HepG2 (cell line): ENCODE data around the gene SYTL3. TPM values are rescaled to one million over a fixed set of nuclear protein-coding genes. Genes with fewer than 3 reads are reported as not detected.
A peak's percentile ranks its signal among the peaks of the same experiment; 100 is the strongest.

Experiments used
- ATAC-seq: fragments of 200-7000 bp; cut with Tn5 transposase; 3 replicates; pipeline ENCODE4 v1.9.1; 2020; ENCODE audit warnings: mild to moderate bottlenecking, moderate library complexity
- BruUV-seq: library from RNA; stranded (reverse); fragments of 400-500 nt; replicated peaks from 2 replicates; lab custom pipeline; 2021; lab: Mats Ljungman, UMichigan
- CTCF ChIA-PET: fragments of 300-600 bp; formaldehyde crosslinking; extraction: SDS; loops from one replicate; lab custom pipeline; 2021; ENCODE audit warnings: low total read pairs, inconsistent platforms, low intra/inter-chr PET ratio; lab: Yijun Ruan, JAX
- POLR2A ChIA-PET: fragments of 350-600 bp; sonication (Branson Sonifier 250); formaldehyde crosslinking; loops from one replicate; lab custom pipeline; 2020; ENCODE audit warnings: antibody characterized with exemption, inconsistent platforms; lab: Yijun Ruan, JAX
- DNase-seq: peaks from one replicate; pipeline ENCODE4 v3.0.0-alpha.2; 2015; ENCODE audit warnings: low spot score
- FAIRE-seq: peaks from 3 replicates; lab custom pipeline; 2011; peaks lifted over from hg19 to GRCh38; lab: Jason Lieb, UNC
- H2AFZ ChIP-seq: one replicate; pipeline ENCODE4 v1.6.1; 2011; ENCODE audit warnings: low read length, inconsistent platforms
- H3K27ac ChIP-seq: fragments of 300-600 bp; 3 replicates; pipeline ENCODE4 v1.8.0; 2011; ENCODE audit warnings: mixed run types, mild to moderate bottlenecking, mixed read lengths, low read length, inconsistent platforms; ENCODE audit not compliant: insufficient read depth; ENCODE audit errors: extremely low read length
- H3K27me3 ChIP-seq, 2 experiments: fragments of 200-600 bp in 1 of 2; 2 replicates in 1 of 2; 3 replicates in 1 of 2; pipeline versions ENCODE4 v1.6.0 to v1.8.0; 2011; ENCODE audit warnings: low read length in 2 of 2, mild to moderate bottlenecking in 2 of 2, moderate library complexity in 2 of 2, inconsistent platforms in 1 of 2; ENCODE audit not compliant: insufficient read depth in 2 of 2, control insufficient read depth in 1 of 2
- H3K36me3 ChIP-seq, 2 experiments: fragments of 200-600 bp in 1 of 2; replicated peaks in 1 of 2; 2 replicates in 1 of 2; 3 replicates in 1 of 2; pipeline versions ENCODE4 v1.5.1 to v1.8.0; 2011; ENCODE audit warnings: low read length in 2 of 2, inconsistent platforms in 1 of 2; ENCODE audit not compliant: insufficient read depth in 2 of 2, control insufficient read depth in 1 of 2
- H3K4me1 ChIP-seq: 2 replicates; pipeline ENCODE4 v1.5.1; 2012; ENCODE audit warnings: low read length, inconsistent platforms; ENCODE audit not compliant: insufficient read depth
- H3K4me2 ChIP-seq: 2 replicates; pipeline ENCODE4 v1.6.0; 2011; ENCODE audit warnings: low read depth, low read length, inconsistent platforms
- H3K4me3 ChIP-seq, 3 experiments: fragments of 200-600 bp in 1 of 3; sonication (generic), shearing (Covaris generic) in 1 of 3; replicated peaks in 1 of 3; 2 replicates each; pipeline ENCODE4 v1.5.1; 2011 to 2016; ENCODE audit warnings: low read length in 3 of 3, inconsistent platforms in 2 of 3, low read depth in 2 of 3, mild to moderate bottlenecking in 2 of 3, control low read depth in 1 of 3, mixed read lengths in 1 of 3; ENCODE audit not compliant: insufficient read depth in 1 of 3
- H3K79me2 ChIP-seq: one replicate; pipeline ENCODE4 v1.6.1; 2011; ENCODE audit warnings: low read length, inconsistent platforms; ENCODE audit not compliant: insufficient read depth
- H3K9ac ChIP-seq: 2 replicates; pipeline ENCODE4 v1.6.0; 2011; ENCODE audit warnings: mild to moderate bottlenecking, low read depth, low read length, inconsistent platforms; ENCODE audit not compliant: insufficient read depth
- H3K9me3 ChIP-seq: 2 replicates; pipeline ENCODE4 v1.5.1; 2012; ENCODE audit warnings: mild to moderate bottlenecking, low read length
- H4K20me1 ChIP-seq: 2 replicates; pipeline ENCODE4 v1.6.0; 2011; ENCODE audit warnings: inconsistent platforms, mild to moderate bottlenecking, low read length, moderate library complexity; ENCODE audit not compliant: insufficient read depth
- ELF3 ChIP-seq: IDR thresholded peaks from 2 replicates; pipeline ENCODE4 v1.6.1; 2016; ENCODE audit warnings: missing genetic modification reagents, missing compliant biosample characterization
- KDM1A ChIP-seq: IDR thresholded peaks from 2 replicates; pipeline ENCODE4 v1.6.1; 2016; ENCODE audit warnings: missing compliant biosample characterization
- NR2F6 ChIP-seq, 2 experiments: IDR thresholded peaks; 2 replicates each; pipeline ENCODE4 v1.6.1; 2016; ENCODE audit warnings: antibody characterized with exemption in 1 of 2, mild to moderate bottlenecking in 1 of 2
- SAP130 ChIP-seq: IDR thresholded peaks from 2 replicates; pipeline ENCODE4 v1.6.1; 2016; ENCODE audit warnings: low read depth
- SMC3 ChIP-seq: IDR thresholded peaks from 2 replicates; pipeline ENCODE4 v1.6.1; 2011; ENCODE audit warnings: low read length, improper control_type of control experiment
- ZNF768 ChIP-seq: sonication (generic); formaldehyde crosslinking; IDR thresholded peaks from 2 replicates; pipeline ENCODE4 v1.4.0; 2020; ENCODE audit warnings: missing genetic modification reagents
- WGBS: methylation state at CpG from one replicate; pipeline ENCODE4 v1.1.6; 2017; ENCODE audit warnings: low lambda C conversion rate; 5-methylcytosine and 5-hydroxymethylcytosine counted together
- in situ Hi-C: cut with HindIII; loops from 2 replicates; pipeline ENCODE4 v1.10.0; 2017; ENCODE audit warnings: low pct_unique_long_range_greater_than_20kb; ENCODE audit not compliant: extremely low pct_ligation_motif_present
- intact Hi-C: fragments of 100-400 bp; cut with micrococcal nuclease; formaldehyde crosslinking; loops from one replicate; pipeline ENCODE4 v1.10.0; 2022; ENCODE audit not compliant: unreplicated experiment
- polyA plus RNA-seq, 8 experiments: library from polyadenylated mRNA; depleted of rRNA in 3 of 8; stranded (reverse) in 7 of 8; unstranded in 1 of 8; fragments of >200 nt; fragmentation: Illumina TruSeq in 4 of 8; extraction: Trizol in 4 of 8; gene quantifications; 2 replicates each; pipeline versions ENCODE4 v1.2.1 to v1.2.3, GENCODE V29; 2011 to 2016; ENCODE audit warnings: low read depth in 4 of 8, missing spikeins in 1 of 8, mixed read lengths in 1 of 8; ENCODE audit not compliant: insufficient read depth in 1 of 8
- total RNA-seq, 5 experiments: library from RNA; depleted of rRNA; stranded (reverse); fragments of >200 nt; fragmentation: Illumina TruSeq; extraction: Trizol; gene quantifications; 2 replicates each; pipeline ENCODE4 v1.2.3, GENCODE V29; 2016; ENCODE audit warnings: low read depth in 1 of 5
- TF ChIP-seq, protein P1 (sequence below): IDR thresholded peaks from 2 replicates; pipeline ENCODE4 v1.6.1; 2012; ENCODE audit warnings: inconsistent platforms
- TF ChIP-seq, protein P2 (sequence below): sonication (generic); formaldehyde crosslinking; IDR thresholded peaks from 2 replicates; pipeline ENCODE4 v1.5.0; 2020; ENCODE audit warnings: mild to moderate bottlenecking, missing genetic modification reagents, moderate library complexity

The SYTL3 gene
- total and polyA plus RNA-seq, 2 of the 13 experiments (the other 11 are each of a cell fraction or from before 2014, with no cell fraction given) = 0.11 to 0.28 TPM

DNA sequence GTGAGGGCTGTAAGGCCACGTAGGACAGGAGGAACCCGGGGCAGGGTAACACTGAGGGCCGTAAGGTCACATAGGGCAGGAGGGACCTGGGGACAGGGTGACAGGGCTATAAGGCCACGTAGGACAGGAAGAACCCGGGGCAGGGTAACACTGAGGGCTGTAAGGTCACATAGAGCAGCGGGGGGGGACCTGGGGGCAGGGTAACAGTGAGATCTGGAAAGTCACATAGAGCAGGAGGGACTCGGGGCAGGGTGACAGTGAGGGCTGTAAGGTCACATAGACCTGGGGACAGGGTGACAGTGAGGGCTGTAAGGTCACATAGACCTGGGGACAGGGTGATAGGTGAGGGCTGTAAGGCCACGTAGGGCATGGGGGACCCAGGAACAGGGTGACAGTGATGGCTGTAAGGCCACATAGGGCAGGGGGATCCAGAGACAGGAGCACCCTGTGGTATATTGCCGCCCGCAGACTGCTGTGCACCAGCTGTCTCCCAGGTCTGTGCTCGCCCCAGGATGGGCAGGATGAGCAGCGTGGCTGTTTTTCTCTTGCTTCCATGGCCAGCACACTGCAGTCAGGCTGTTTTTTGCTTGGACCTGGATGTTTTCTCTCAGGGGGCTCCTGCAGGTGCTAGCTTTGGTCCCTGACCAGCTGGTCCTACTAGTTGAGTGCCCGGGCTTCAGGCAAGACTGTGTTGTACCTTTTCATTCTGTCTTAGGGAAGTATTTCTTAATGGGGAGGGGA lies 55.7 kb downstream of the SYTL3 start:
- no peaks in the 10 kb centered on the region for H3K9me3 ChIP-seq
- H3K4me3 ChIP-seq = peak overlapping the region in 1 of 3 experiments; percentile 77; a peak in 2 of 6 replicates
- no peaks in the 10 kb centered on the region for H3K36me3 ChIP-seq
- H3K79me2 ChIP-seq = no peaks in the 10 kb centered on the region
- peaks cover 26% of the 10 kb centered on the region for H3K4me1 ChIP-seq
- FAIRE-seq = no peak
- peak; percentile 35; the same call in 1 of the 2 replicates for TF ChIP-seq ZNF768 (CRISPR knock-in tag)
- TF ChIP-seq, protein P1, sequence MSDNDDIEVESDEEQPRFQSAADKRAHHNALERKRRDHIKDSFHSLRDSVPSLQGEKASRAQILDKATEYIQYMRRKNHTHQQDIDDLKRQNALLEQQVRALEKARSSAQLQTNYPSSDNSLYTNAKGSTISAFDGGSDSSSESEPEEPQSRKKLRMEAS = no peak
- TF ChIP-seq, all 625 proteins: peak for 1
- ATAC-seq = peak; percentile 39
- 27% methylated on average over 13 of the region's 13 CpGs for WGBS
- CTCF ChIA-PET = interaction anchor here (1.0 to 1.2 kb wide), 3 partner anchors 14 to 491 kb away, joined by 3 to 5 read pairs (median 3); no protein-coding TSS in a partner anchor
- POLR2A ChIA-PET = no interaction called here
- Histone ChIP-seq H4K20me1 (no peaks in the 10 kb centered on the region), H2AFZ (no peak overlapping the region), H3K27me3 (peaks cover 4 to 17% of the 10 kb centered on the region in 2 experiments; a peak in 3 of 5 replicates), H3K4me2 (peak overlapping the region; percentile 70), H3K27ac (no peak overlapping the region), H3K9ac (peak overlapping the region; percentile 35; the same call in 1 of the 2 replicates)
- no peak for DNase-seq
- intact Hi-C loops (loop anchor here (5.0 to 10.0 kb wide), 2 partner anchors 87 to 399 kb away; no protein-coding TSS in a partner anchor), in situ Hi-C loops (loop anchor here (5.0 to 25.0 kb wide), 2 partner anchors 267 to 407 kb away; no protein-coding TSS in a partner anchor)
- no TSS peak for BruUV-seq

DNA sequence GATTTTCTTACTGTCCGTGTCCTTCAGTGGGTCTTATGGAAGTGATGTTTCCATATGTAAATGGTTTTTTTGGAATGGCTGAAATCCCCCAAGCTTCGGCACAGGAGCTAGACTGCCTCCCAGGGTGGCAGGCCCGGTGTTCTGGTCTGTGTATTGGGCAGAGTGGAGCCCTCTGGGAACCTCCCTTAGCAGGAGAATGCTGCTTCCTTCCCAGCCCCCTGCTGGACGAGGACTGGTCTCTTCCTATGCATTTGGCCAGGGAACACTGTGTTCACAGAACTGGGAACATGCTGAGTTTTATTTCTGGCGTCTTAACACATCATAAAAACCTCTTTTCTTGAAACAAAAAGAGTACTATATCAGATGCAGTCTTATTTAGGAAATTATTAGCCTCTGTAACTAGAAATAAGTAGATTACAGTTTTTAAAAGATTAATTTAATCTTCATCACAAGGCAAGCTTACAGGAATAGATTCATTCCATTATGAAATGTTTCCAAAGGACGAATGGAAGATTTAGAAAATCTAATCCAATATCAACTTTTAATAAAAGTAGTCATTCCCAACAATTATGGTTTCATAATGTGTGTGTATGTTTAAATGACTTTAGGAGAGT lies 56.6 kb downstream of the SYTL3 start:
- no peak overlapping the region for H3K9ac ChIP-seq
- H3K4me2 ChIP-seq = no peak overlapping the region
- no peaks in the 10 kb centered on the region for H3K36me3 ChIP-seq
- ATAC-seq (peak; percentile 73), DNase-seq (peak; percentile 52), FAIRE-seq (peak; percentile 73)
- H4K20me1 ChIP-seq = no peaks in the 10 kb centered on the region
- intact Hi-C loops (loop anchor here (5.0 to 10.0 kb wide), 2 partner anchors 86 to 398 kb away; no protein-coding TSS in a partner anchor), in situ Hi-C loops (loop anchor here (5.0 to 25.0 kb wide), 2 partner anchors 266 to 406 kb away; no protein-coding TSS in a partner anchor)
- no peak overlapping the region for H3K27ac ChIP-seq
- H3K4me1 ChIP-seq = peaks cover 26% of the 10 kb centered on the region
- no peak overlapping the region for H2AFZ ChIP-seq
- H3K27me3 ChIP-seq = peaks cover 4 to 15% of the 10 kb centered on the region in 2 experiments; a peak in 3 of 5 replicates
- POLR2A ChIA-PET = no interaction called here
- no peaks in the 10 kb centered on the region for H3K9me3 ChIP-seq
- BruUV-seq = no TSS peak
- CTCF ChIA-PET = interaction anchor here (0.5 to 1.1 kb wide), 3 partner anchors 243 to 492 kb away, joined by 3 to 5 read pairs (median 3); no protein-coding TSS in a partner anchor
- H3K79me2 ChIP-seq = no peaks in the 10 kb centered on the region
- H3K4me3 ChIP-seq = no peak overlapping the region
- WGBS = 18% methylated on average over 6 of the region's 6 CpGs
- TF ChIP-seq NR2F6 (IDR thresholded peaks at IDR 0.05) (no peak), NR2F6 (CRISPR knock-in tag; IDR thresholded peaks at IDR 0.05) (0 out of 2 replicates have a peak, but pooled peaks have one; percentile 25), KDM1A (CRISPR knock-in tag) (peak; percentile 42; the same call in 1 of the 2 replicates), SAP130 (CRISPR knock-in tag) (no peak; the same call in 1 of the 2 replicates), SMC3 (peak; percentile 29), ELF3 (CRISPR knock-in tag) (peak; percentile 50; the same call in 1 of the 2 replicates)
- TF ChIP-seq, protein P2, sequence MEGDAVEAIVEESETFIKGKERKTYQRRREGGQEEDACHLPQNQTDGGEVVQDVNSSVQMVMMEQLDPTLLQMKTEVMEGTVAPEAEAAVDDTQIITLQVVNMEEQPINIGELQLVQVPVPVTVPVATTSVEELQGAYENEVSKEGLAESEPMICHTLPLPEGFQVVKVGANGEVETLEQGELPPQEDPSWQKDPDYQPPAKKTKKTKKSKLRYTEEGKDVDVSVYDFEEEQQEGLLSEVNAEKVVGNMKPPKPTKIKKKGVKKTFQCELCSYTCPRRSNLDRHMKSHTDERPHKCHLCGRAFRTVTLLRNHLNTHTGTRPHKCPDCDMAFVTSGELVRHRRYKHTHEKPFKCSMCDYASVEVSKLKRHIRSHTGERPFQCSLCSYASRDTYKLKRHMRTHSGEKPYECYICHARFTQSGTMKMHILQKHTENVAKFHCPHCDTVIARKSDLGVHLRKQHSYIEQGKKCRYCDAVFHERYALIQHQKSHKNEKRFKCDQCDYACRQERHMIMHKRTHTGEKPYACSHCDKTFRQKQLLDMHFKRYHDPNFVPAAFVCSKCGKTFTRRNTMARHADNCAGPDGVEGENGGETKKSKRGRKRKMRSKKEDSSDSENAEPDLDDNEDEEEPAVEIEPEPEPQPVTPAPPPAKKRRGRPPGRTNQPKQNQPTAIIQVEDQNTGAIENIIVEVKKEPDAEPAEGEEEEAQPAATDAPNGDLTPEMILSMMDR (CRISPR knock-in tag) = peak; percentile 66
